Ishikawa (cell line): Measurements from ENCODE around the gene DACH1.

Experiments used
- CEBPB ChIP-seq: IDR thresholded peaks from 2 replicates; pipeline ENCODE4 v1.6.1; 2012
- CREB1 ChIP-seq: IDR thresholded peaks from 2 replicates; pipeline ENCODE4 v1.6.1; 2012; ENCODE audit warnings: low read depth
- EGR1 ChIP-seq: IDR thresholded peaks from 2 replicates; pipeline ENCODE4 v1.6.1; 2012
- EP300 ChIP-seq: IDR thresholded peaks from 2 replicates; pipeline ENCODE4 v1.6.1; 2012; ENCODE audit warnings: borderline replicate concordance
- FOXM1 ChIP-seq: IDR thresholded peaks from 2 replicates; pipeline ENCODE4 v1.6.1; 2012; ENCODE audit warnings: low read depth, borderline replicate concordance
- MAX ChIP-seq: IDR thresholded peaks from 2 replicates; pipeline ENCODE4 v1.6.1; 2012
- NFIC ChIP-seq: IDR thresholded peaks from 2 replicates; pipeline ENCODE4 v1.6.1; 2012
- RAD21 ChIP-seq: IDR thresholded peaks from 2 replicates; pipeline ENCODE4 v1.6.1; 2012; ENCODE audit warnings: low read depth
- REST ChIP-seq: IDR thresholded peaks from 2 replicates; pipeline ENCODE4 v1.6.1; 2012; ENCODE audit warnings: low read depth, mild to moderate bottlenecking
- TAF1 ChIP-seq: IDR thresholded peaks from 2 replicates; pipeline ENCODE4 v1.6.1; 2012; ENCODE audit warnings: low read depth, mild to moderate bottlenecking
- TCF12 ChIP-seq: IDR thresholded peaks from 2 replicates; pipeline ENCODE4 v1.6.1; 2012; ENCODE audit warnings: low read depth
- TEAD4 ChIP-seq: IDR thresholded peaks from 2 replicates; pipeline ENCODE4 v1.6.1; 2012
- USF1 ChIP-seq: IDR thresholded peaks from 2 replicates; pipeline ENCODE4 v1.6.1; 2012
- YY1 ChIP-seq: IDR thresholded peaks from 2 replicates; pipeline ENCODE4 v1.6.1; 2012; ENCODE audit warnings: low read depth
- ZBTB7A ChIP-seq: IDR thresholded peaks from 2 replicates; pipeline ENCODE4 v1.6.1; 2012; ENCODE audit warnings: low read depth

DACH1 gene

GRCh38 chr13:71864986-71865873, 1.8 kb downstream of the DACH1 start:
- TF ChIP-seq ZBTB7A, result peak; percentile 88
- TF ChIP-seq EGR1, result no peak

- TF ChIP-seq EP300 (no peak), TAF1 (no peak), USF1 (no peak), TEAD4 (no peak), ZBTB7A (no peak), NFIC (no peak), REST (no peak), CEBPB (no peak), YY1 (no peak), FOXM1 (no peak), CREB1 (no peak), RAD21 (no peak), EGR1 (no peak), MAX (no peak), TCF12 (no peak)
These were observed 2.7 kb downstream of the DACH1 start for GRCh38 chr13:71864094-71864985.

GRCh38 chr13:71863254-71863865, 3.6 kb downstream of the DACH1 start:
- TF ChIP-seq TCF12 (no peak), ZBTB7A (no peak), EGR1 (no peak), FOXM1 (no peak), MAX (no peak), RAD21 (no peak), USF1 (no peak), CEBPB (no peak), TEAD4 (no peak), REST (no peak), YY1 (no peak), EP300 (no peak), TAF1 (no peak), NFIC (no peak), CREB1 (no peak)

- no peak for TF ChIP-seq ZBTB7A
- no peak for TF ChIP-seq YY1
- TF ChIP-seq USF1, result no peak
- no peak for TF ChIP-seq MAX
- no peak for TF ChIP-seq CREB1
- no peak for TF ChIP-seq CEBPB
- no peak for TF ChIP-seq TAF1
- no peak for TF ChIP-seq RAD21
These were observed 4.5 kb downstream of the DACH1 start for GRCh38 chr13:71862459-71862943.
